ENCODE data around the gene RPL18.
"Not testable (repeated sequence)": the region's sequence is repeated elsewhere in the genome, so short reads cannot be mapped to it uniquely, and the experiment has no call there.

Gene RPL18

DNA sequence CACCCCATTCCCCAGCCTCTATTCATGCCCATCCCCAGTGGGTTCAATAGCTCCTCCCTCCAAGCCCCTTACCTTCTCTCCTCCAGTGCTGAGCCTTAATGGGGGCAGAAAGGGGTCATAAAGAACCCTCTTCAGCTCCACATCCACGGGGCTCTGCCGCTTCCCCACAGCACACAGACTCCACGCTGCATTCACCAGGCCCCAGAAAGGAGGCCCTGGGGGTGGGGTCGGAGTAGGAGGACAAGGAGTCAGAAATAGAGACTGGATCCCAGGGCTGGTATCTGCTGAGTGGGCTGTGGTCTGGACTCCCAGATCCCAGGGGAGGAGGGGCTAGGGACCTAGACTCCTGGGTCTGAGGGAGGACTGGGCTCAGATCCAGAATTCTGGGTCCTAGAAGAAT is 25.4 kb upstream of the RPL18 start:
- no peak for DNase-seq

DNA sequence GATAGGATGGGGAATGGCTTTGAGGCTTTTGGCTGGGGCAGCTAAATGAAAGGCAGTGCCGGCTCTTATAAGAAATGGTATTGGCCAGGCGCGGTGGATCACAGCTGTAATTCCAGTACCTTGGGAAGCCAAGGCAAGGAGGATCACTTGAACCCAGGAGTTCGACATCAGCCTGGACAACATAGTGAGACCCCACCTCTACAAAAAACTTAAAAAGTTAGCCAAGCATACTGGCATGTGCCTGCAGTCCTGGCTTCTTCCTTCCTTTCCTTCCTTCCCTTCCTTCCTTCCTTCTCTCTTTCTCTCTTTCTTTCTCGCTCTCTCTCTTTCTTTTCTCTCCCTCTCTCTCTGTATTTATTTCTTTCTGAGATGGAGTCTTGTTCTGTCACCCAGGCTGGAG is 23.9 kb upstream of the RPL18 start:
- DNase-seq: no peak

DNA sequence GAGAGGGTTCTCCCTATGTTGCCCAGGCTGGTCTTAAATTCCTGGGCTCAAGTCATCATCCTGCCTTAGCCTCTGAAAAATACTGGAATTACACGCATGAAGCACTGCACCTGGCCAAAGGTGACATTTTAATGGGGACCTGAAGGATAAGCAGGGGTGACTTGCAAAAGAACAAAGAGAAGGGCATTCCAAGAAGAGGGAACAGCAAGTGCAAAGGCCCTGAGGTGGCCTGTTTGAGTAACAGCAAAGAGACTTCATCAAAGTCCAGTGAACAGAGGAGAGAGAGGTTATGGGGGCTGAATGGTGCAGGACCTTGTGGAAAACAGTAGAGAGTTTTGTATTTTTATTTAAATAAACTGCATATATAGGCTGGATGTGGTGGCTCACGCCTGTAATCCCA is 22.9 kb upstream of the RPL18 start:
- DNase-seq: no peak

DNA sequence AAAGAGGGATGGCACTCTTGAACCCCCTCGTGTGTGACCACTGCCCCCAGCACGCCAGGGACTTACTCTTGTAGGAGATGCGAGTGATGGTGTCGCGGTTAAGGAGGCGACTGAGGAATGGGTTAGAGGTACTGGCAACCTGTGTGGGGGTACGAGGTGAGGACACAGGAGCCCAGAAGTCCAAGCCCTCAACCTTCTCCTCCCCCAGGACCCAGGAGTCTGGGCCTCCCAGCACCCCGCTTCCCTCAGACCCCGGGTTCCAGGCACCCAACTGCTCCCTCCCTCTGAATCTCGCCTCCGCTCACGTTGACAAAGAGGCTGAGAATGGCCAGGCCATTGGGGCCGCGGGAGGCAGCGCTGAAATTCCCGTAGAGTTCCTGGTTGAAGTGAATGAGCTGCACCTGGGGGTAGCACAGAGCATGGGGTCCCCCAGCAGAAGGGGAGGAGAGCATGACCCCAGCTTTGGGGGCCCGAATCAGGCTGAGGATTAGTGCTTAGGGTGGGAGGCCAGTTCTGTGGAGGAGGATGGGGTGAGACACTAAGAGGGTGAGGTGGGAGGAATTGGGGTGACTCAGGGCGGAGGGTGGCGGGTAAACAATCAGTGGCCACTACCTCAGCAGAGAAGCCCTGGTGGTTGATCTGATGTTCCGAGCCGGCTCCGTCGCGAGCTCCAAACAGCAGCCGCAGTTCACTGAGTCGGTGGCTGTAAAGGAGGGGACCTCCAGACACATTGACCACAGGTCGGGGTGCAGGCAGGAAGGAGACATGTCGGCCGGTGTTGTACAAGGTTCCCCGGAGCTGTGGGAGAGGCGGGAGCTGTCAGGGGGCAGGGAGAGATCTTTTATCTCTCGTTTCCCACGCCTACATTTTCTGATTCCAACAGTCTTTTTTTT is 20.8 kb upstream of the RPL18 start:
- peak; percentile 48 for DNase-seq

DNA sequence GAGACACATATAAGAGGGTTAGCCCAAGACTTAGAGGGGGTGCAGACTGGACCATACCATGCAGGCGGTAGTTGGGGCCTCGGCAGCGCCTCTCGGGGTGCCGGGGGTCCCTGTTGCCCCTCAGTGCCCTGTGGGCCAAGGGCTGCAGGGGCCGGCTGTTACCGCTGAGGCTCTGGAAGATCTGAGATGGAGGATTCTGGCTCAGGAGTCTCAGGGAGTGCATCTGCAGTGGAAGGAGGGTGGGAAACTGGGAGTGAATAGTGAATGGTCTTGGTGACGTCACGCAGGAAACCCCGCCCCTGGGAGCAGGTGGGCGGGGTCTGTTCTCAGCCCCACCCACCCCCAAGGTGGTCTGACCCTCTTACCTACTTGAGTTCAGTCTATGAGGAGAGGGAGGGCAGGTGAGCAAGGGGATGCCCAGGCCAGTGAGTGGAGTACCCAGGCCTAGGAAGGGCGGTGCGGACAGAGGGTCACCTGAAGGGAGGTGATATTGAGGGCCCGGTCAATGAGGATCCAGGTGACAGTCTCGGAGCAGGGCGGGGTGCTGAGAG is 19.9 kb upstream of the RPL18 start:
- DNase-seq: no peak

DNA sequence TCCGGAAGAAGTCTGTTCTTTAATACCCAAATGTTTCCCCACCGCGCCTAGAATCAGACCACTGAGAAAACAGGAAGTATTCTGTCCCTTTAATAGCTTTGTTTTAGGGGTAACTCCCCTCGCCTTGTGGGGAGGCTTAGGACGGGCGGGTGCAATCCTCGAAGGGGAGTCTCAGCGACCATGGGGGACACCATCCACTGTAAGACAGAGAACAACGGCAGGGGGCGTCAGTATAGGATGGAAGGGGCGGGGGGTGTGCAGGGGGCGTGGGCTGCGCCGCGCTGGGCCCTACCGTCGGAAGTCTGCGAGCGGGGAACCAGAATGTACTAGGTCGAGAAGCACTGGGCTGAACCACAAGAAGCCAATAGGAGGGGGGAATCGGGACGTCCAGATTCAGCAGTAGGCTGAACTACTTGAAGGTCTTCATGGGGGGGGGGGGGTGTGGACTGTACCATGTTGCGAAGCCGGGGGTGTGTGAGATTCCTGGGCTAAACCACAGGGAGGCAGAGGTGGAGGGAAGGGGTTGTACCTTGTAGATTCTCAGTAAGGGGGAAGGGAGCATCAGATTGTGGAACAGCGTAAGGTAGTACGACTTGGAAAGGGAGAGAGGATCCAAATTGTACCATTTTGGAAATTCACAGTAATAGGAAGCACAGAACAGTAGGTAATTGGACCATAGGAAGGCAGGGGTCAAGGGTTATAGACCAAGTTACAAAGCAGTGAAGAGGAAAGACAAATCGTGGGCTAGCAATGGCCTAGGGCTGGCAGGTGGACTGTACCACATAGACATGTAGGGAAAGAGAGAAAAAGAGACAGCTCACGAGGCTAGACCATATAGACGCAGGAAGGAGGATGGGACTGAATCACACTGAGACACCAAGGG is 19.2 kb upstream of the RPL18 start:
- DNase-seq: peak; percentile 94

DNA sequence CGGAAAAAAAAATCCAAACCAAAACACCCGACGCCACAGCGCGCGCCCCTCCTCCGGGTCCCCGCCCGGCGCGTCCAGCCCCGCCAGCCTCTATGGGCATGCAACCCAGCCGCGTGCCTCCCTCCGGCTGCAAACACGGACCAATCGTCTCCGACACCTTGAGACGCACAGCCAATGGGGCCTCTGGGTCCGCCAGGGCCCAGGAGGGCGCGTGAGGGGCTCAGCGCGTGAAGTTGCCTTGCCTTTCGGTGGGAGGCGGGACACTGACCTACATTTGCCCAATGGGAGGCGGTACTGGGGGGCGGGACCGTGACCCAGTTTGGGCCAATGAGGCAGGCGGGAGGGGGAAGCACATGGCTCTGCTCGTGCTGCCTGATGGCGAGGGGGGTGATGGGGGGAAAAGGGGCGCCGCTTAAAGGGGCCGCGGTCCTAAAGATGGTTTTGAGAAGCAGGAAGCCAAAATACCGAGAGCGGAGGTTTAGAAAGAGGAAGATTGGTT is 18.5 kb upstream of the RPL18 start:
- DNase-seq: peak; percentile 100

DNA sequence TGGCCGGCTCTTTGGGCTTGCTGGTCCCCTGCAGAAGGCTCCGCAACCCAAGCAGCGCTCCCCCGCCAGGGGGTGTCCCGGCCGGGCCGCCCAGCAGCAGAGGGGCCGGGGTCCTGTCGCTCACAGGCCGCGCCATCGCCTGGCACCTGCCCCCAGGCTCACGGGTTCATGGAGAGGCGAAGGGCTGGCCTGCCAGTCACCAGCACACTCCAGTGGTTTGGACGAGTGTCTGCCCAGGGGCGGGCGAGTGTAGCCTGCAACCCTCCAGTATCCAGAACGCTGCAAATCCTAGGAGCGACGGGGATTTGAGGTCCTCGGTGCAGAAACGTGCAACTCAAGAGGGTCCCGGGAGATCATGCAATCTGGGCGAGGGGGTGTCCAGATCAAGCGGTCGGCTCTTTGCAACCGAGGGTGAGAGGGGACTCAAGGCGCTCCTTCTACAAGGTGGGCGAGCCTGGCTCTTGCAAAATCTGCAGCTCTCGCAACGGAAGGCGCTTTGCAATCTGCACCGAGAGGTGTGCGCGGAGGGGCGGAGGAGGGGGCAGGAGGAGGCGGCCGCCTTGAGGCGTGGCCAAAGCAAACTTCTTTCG is 18.0 kb upstream of the RPL18 start, which contains the start of gene DBP:
TSS of gene DBP (minus strand) at position 521 of the 590 bp plus-strand sequence. CDS start at position 136, 385 bp downstream.
- no peak for DNase-seq

DNA sequence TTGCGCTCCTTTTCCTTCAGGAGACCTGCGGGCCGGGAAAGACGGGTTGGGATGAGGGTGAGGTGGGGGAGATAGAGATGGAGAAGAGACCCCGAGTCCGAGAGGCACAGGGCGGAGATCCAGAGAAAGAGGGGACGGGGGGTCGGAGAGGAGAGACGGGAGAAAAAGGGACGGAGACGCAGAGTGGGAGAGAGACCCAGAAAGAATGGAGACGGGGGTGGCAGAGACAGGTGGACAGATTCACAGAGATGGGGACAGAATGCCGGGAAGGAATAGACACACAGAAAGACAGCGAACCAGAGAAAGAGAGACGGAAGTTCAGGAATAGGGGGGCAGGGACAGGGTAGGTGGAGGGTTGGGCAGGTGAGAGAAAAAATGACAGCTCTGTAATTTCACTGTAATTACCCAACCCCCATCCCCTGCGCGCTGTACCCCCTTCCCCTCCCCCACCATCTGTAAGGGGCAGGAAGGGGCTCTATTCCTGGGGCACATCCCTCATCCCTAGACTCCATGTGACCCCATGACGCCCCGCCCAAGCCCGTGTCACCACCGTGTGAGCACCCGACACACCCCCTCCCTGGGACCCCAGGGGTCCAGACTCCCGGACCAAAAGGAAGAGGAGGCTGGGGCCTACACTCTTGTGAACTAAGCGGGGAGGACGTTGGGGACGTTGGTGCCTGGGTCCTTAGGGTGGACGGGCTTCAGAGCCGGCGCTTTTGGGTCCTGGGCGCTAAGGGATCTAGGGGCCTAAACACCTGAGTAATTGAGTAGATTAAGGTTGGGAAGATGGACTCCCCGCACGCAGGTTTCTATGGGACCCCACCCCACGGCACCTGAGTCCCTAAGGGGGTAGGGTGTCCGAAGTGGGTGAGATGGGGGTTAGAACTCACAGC is 17.2 kb upstream of the RPL18 start:
- DNase-seq: peak; percentile 36

DNA sequence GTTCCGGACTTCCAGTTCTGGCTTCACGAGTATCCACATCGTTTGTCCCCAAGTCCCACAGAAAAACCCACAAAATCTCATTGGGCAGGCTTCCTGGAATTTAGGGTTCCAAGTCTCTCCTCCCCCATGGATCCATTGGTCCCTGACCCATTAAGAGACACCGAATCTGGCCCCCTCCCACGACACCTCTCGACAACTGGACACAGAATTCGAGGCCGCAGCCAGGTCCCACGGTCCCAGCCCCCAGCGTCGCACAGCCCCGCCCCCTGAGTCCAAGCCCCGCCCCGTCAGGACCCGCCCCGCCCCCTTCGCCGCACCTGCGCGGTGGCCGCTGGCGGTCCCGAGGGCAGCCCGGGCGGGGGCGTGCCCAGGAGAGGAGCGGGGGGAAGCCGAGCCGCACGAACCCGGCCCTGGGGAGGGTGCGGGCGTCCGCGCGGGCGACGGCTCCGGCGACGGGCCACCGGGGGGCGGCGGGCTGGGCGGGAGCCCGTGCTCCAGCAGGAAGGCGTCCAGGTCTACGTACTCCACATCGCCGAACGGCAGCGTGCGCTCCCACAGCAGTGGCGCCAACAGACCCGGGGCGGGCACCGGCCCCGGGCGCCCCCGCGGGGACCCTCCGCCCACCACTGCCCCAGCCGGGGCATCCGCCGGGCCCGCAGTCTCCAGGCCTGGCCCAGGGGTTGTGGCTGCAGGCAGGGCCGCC is 16.4 kb upstream of the RPL18 start:
- peak; percentile 74 for DNase-seq

DNA sequence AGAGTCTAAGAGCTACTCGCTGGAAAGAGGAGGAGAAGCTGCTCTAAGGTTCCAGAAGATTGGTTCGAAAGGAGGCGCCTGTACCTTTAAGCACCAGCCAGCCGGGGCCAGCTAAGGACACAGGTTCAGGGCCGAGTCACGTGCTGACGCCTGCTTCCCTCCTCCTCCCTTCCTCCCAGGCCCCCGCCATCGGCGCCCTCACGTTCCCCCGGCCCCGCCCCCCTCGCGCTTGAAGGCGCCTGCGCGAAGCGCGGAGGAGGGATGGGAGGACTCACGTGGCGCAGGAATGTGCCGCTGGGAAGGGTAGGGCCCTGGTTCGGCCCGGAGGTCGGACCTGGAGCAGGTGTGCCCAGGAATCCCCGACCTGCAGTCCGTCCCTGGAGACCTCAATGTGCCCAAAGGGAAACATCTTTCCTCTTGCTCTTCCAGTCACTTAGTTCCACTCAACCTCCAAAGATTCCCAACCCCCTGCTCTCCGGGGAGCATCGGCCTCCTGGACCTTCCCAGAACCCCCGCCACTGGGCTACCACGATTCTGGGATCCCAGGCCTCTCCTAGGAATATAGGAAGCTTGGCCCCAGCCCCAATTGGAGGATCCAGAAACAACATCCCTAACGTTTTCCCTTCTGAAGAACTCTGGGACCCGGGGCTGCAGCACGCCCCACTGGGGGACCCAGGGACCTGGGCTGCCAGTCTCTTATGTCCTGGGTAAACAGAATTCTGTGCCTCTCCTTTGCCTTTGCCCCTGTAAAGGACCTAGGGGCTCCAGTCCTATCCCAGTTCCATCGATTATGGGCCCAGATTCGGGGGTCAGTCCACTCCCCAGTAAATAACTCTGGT is 15.7 kb upstream of the RPL18 start:
- peak; percentile 93 for DNase-seq

DNA sequence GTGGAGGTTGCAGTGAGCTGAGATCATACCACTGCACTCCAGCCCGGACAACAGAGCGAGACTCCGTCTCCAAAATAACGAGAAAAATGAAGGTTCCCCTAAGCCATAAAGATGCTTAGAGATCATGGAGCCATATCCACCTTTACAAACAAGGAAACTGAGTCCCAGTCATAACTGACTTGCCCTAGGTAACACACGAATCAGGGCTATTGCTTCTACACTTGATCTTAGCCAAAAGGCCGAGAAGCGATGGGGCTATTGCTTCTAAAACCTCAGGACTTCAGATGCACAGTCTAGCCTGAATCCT is 15.0 kb upstream of the RPL18 start:
- no peak for DNase-seq

DNA sequence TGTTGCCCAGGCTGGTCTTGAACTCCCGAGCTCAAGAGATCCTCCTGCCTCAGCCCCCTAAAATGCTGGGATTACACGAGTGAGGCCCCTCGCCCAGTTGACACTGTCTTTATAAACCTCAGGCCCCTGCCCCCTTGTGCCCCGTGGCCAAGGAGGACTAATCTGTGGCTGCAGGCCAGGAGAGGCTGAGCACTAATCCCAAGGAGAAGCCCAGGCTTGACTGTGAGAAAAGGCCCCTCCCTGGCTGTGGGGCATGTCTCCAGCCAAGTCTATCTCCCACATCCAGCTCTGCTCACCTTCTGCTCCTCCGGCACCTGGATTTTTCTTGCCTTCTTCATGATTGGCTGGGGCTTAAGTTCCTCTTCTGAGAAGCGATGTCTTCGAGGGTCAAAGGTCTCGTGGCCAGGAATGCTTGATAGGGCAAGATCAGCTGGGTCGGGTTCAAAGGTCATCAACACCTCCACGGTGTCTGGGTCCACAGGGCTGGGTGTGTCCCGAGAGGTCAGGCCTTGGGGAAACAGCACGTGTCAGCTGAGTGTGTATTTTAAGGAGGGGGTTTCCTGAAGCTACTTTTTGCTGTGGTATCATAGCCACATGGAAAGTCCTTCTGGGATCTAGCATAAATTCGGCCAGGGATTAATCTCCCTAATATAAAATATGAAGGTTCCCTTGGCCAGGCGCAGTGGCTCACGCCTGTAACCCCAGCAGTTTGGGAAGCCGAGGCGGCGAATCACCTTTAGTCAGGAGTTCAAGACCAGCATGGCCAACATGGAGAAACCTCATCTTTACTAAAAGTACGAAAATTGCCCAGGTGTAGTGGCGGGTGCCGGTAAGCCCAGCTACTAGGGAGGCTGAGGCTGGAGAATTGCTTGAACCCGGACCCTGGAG is 14.4 kb upstream of the RPL18 start:
- no peak for DNase-seq

DNA sequence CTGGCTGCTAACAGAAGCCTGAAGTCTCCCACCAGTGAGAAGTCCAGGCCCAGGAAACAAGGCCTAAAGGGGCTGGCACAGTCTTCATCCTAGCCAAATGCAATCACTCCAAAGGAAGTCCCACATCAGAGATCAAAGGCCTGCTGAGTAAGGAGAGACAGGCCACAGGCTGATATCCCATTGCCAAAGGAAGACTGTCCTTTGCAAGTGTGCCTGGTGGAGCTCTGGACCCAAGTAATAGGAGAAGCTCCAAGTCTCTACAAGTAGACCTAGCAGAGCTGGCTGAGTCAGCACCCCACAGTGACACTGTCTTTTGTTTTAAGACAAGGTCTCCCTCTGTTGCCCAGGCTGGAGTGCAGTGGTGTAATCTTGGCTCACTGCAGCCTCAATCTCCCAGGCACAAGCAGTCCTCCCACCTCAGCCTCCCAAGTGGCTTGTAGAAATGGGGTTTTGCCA is 13.7 kb upstream of the RPL18 start:
- no peak for DNase-seq

DNA sequence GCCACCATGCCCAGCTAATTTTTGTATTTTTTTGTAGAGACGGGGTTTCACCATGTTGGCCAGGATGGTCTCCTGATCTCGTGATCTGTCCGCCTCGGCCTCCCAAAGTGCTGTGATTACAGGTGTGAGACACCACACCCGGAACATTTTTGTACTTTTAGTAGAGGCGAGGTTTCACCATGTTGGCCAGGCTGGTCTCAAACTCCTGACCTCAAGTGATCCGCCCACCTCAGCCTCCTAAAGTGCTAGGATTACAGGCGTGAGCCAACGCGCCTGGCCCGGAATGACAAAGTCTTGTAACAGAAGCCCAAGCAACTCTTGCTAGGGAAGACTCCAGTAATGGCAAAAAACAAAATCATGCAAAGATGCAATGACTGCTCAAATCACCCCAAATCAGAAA is 13.3 kb upstream of the RPL18 start:
- not testable (repeated sequence) for DNase-seq

DNA sequence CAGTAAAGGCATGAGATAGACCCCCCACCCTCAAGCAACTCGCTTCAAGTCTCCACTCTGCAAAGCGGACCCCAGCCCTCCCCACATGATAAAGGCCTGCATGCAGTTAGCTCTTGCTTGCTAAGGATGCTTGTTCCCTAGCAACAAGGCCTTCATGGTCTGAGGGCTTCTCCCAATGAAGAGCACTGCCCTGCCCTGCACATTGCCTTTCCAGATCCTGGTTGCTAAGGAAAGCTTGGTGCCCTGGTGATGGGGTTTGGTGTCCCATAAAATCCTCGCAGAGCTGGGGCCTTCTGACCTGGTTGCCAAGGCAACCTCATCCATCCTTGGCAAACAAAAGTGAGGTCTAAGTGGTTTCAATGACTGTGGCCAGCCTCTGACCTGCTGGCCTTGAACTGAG is 12.2 kb upstream of the RPL18 start:
- DNase-seq: no peak

DNA sequence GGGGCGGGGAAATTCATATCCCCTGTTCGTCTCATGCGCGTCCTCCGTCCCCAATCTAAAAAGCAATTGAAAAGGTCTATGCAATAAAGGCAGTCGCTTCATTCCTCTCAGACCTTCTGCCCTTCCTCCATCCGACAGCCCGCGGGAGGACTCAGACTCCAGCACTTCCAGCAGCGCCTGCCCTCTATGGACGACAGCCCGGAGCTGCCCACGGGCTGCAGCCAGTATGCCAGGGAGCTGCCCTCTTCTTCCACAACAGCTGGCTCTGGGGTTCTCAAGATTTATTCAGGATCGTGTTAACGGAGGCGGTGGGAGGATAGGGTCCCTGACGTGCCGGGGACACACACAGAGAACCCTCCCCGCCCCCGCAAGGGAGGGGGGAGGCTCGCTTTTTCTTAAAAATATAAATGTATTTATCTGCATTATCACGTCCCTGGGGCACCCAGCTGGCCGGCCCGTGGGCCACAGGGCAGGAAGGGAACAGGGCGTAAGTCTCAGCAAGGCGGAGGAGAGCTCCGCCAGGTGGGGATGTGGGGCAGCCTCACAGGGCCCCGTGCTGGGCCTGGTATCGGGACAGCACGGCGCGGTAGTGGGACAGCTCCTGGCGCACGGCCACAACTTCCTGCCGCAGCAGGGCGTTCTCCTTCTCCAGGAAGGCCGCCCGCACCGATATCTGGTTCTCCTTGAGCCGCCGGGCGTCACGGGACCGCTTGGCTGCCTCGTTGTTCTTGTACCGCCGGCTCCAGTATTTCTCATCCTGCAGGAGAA is 11.5 kb upstream of the RPL18 start:
- DNase-seq: no peak

DNA sequence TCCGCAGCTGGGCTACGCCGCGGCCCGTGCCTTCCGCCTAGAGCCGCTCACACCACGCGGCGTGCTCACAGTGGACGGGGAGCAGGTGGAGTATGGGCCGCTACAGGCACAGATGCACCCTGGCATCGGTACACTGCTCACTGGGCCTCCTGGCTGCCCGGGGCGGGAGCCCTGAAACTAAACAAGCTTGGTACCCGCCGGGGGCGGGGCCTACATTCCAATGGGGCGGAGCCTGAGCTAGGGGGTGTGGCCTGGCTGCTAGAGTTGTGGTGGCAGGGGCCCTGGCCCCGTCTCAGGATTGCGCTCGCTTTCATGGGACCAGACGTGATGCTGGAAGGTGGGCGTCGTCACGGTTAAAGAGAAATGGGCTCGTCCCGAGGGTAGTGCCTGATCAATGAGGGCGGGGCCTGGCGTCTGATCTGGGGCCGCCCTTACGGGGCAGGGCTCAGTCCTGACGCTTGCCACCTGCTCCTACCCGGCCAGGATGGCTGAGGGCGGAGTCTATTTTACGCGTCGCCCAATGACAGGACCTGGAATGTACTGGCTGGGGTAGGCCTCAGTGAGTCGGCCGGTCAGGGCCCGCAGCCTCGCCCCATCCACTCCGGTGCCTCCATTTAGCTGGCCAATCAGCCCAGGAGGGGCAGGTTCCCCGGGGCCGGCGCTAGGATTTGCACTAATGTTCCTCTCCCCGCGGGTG is 10.8 kb upstream of the RPL18 start:
- no peak for DNase-seq

Measured in CD4-positive, alpha-beta T cell treated with Interleukin-21 for 1 hour (primary cell).